Endodermal cell (in vitro differentiated cells): ENCODE results near the gene PROB1. TPM values are rescaled to one million over a fixed set of nuclear protein-coding genes. Genes with fewer than 3 reads are reported as not detected.

Experiments used
- DNase-seq: peaks from one replicate; pipeline ENCODE4 v3.0.0-alpha.2; 2017
- H3K27ac ChIP-seq: 2 replicates; pipeline ENCODE4 v1.5.1; 2013; ENCODE audit warnings: mild to moderate bottlenecking, low read depth, low read length, moderate library complexity
- H3K27me3 ChIP-seq: 2 replicates; pipeline ENCODE4 v1.6.1; 2013; ENCODE audit warnings: mild to moderate bottlenecking, low read length, moderate library complexity; ENCODE audit not compliant: insufficient read depth, control insufficient read depth, poor library complexity, severe bottlenecking
- H3K36me3 ChIP-seq: 2 replicates; pipeline ENCODE4 v1.7.0; 2013; ENCODE audit warnings: mild to moderate bottlenecking, low read length, moderate library complexity; ENCODE audit not compliant: control insufficient read depth, insufficient read depth
- H3K4me1 ChIP-seq: one replicate; pipeline ENCODE4 v1.7.0; 2013; ENCODE audit warnings: low read length; ENCODE audit not compliant: control insufficient read depth, insufficient read depth
- H3K4me3 ChIP-seq: 2 replicates; pipeline ENCODE4 v1.5.1; 2013; ENCODE audit warnings: mild to moderate bottlenecking, low read length, moderate library complexity
- H3K9ac ChIP-seq: 2 replicates; pipeline ENCODE4 v1.6.1; 2013; ENCODE audit warnings: mild to moderate bottlenecking, low read length, moderate library complexity; ENCODE audit not compliant: poor library complexity, severe bottlenecking; ENCODE audit errors: extremely low read depth
- H3K9me3 ChIP-seq: 2 replicates; pipeline ENCODE4 v1.6.1; 2013; ENCODE audit warnings: mild to moderate bottlenecking, low read length, moderate library complexity; ENCODE audit not compliant: control insufficient read depth
- H3K27ac Mint-ChIP-seq: 2 replicates; pipeline ENCODE4 v1.8.0; 2020; ENCODE audit warnings: mixed read lengths
- H3K27me3 Mint-ChIP-seq: 2 replicates; pipeline ENCODE4 v1.8.0; 2021; ENCODE audit warnings: mild to moderate bottlenecking, mixed read lengths; ENCODE audit not compliant: insufficient read depth
- H3K36me3 Mint-ChIP-seq: 2 replicates; pipeline ENCODE4 v1.8.0; 2020; ENCODE audit warnings: low read depth, mixed read lengths
- H3K4me1 Mint-ChIP-seq: 2 replicates; pipeline ENCODE4 v1.8.0; 2020; ENCODE audit warnings: mixed read lengths
- H3K4me3 Mint-ChIP-seq: 2 replicates; pipeline ENCODE4 v1.8.0; 2020; ENCODE audit warnings: mild to moderate bottlenecking, moderate library complexity, mixed read lengths
- H3K9me3 Mint-ChIP-seq: 2 replicates; pipeline ENCODE4 v1.8.0; 2020; ENCODE audit warnings: mild to moderate bottlenecking, mixed read lengths
- CTCF ChIP-seq: fragments of 200-600 bp; sonication (generic); conservative IDR thresholded peaks from 2 replicates; pipeline ENCODE4 v1.5.0; 2021; ENCODE audit warnings: antibody characterized with exemption, mild to moderate bottlenecking
- WGBS, 2 experiments: methylation state at CpG; one replicate each; pipeline versions ENCODE4 v1.1.5 to v1.1.7; 2013; ENCODE audit warnings: missing lambda C conversion rate in 2 of 2, mixed read lengths in 1 of 2; ENCODE audit not compliant: insufficient coverage in 1 of 2, insufficient read length in 1 of 2; 5-methylcytosine and 5-hydroxymethylcytosine counted together
- total RNA-seq, 2 donors: library from RNA; stranded (reverse); fragmentation: NEBNext Ultra II Directional in 1 of 2; extraction: Animal tissue kit (Norgen Biotek cat#: 25700) in 1 of 2; gene quantifications; 2 replicates in 1 of 2; 3 replicates in 1 of 2; pipeline ENCODE4 v1.2.1, GENCODE V29; 2021

PROB1 gene
- total RNA-seq, 2 donors from 2014 or later: 4.8 to 6.6 TPM

- Mint-ChIP-seq H3K4me3 (no peak overlapping the region), H3K27me3 (no peaks in the 10 kb centered on the region), H3K36me3 (peaks cover 39% of the 10 kb centered on the region), H3K27ac (no peak overlapping the region), H3K9me3 (no peaks in the 10 kb centered on the region), H3K4me1 (no peaks in the 10 kb centered on the region)
- Histone ChIP-seq H3K36me3 (peaks cover 1% of the 10 kb centered on the region), H3K27ac (no peak overlapping the region), H3K9ac (no peak overlapping the region), H3K4me3 (no peak overlapping the region), H3K4me1 (no peaks in the 10 kb centered on the region), H3K27me3 (no peaks in the 10 kb centered on the region), H3K9me3 (no peaks in the 10 kb centered on the region)
- no peak for TF ChIP-seq CTCF
- WGBS, 2 experiments: 92% methylated on average over 1 of the region's 1 CpG; no CpG with 5 or more reads in 1 of the 2 experiments
- no peak for DNase-seq
Measured at GRCh38 chr5:139431706-139432105, 36.8 kb upstream of the PROB1 start.

GRCh38 chr5:139430015-139430414, 35.1 kb upstream of the PROB1 start:
- peaks cover 44% of the 10 kb centered on the region for H3K36me3 Mint-ChIP-seq
- no peaks in the 10 kb centered on the region for H3K4me1 Mint-ChIP-seq
- Histone ChIP-seq H3K27ac (no peak overlapping the region), H3K4me1 (no peaks in the 10 kb centered on the region), H3K27me3 (no peaks in the 10 kb centered on the region), H3K36me3 (no peaks in the 10 kb centered on the region), H3K4me3 (no peak overlapping the region), H3K9me3 (no peaks in the 10 kb centered on the region), H3K9ac (no peak overlapping the region)
- H3K4me3 Mint-ChIP-seq: no peak overlapping the region
- 100% methylated on average over 1 to 2 of the region's 2 CpGs for WGBS, 2 experiments
- no peaks in the 10 kb centered on the region for H3K9me3 Mint-ChIP-seq
- no peak for TF ChIP-seq CTCF
- no peaks in the 10 kb centered on the region for H3K27me3 Mint-ChIP-seq
- no peak for DNase-seq
- no peak overlapping the region for H3K27ac Mint-ChIP-seq

GRCh38 chr5:139426203-139426885, 31.4 kb upstream of the PROB1 start:
- no peaks in the 10 kb centered on the region for H3K9me3 Mint-ChIP-seq
- WGBS, 2 experiments: 94% methylated on average over 7 to 8 of the region's 8 CpGs
- H3K4me1 Mint-ChIP-seq: peaks cover 4% of the 10 kb centered on the region
- H3K27me3 Mint-ChIP-seq: no peaks in the 10 kb centered on the region
- Histone ChIP-seq H3K9ac (no peak overlapping the region), H3K36me3 (peaks cover 8% of the 10 kb centered on the region), H3K27ac (no peak overlapping the region), H3K4me1 (no peaks in the 10 kb centered on the region), H3K9me3 (no peaks in the 10 kb centered on the region), H3K27me3 (no peaks in the 10 kb centered on the region), H3K4me3 (no peak overlapping the region)
- no peak overlapping the region for H3K27ac Mint-ChIP-seq
- TF ChIP-seq CTCF: no peak
- peaks cover 52% of the 10 kb centered on the region for H3K36me3 Mint-ChIP-seq
- DNase-seq: no peak
- no peak overlapping the region for H3K4me3 Mint-ChIP-seq
